ENCODE results near the gene TRMT112. TPM values are rescaled to one million over a fixed set of nuclear protein-coding genes. Genes with fewer than 3 reads are reported as not detected.

TRMT112 gene
- polyA plus RNA-seq, 2 of the 4 experiments (the other 2 are of a cell fraction): 363 to 440 TPM

- Histone ChIP-seq H3K27ac (no peak overlapping the region), H3K4me2 (no peak overlapping the region), H3K9me3 (no peaks in the 10 kb centered on the region), H3K4me1 (peaks cover 5% of the 10 kb centered on the region; the same call in 2 of the 3 replicates), H3K4me3 (no peak overlapping the region)
- FAIRE-seq (no peak), ATAC-seq (no peak), DNase-seq (ENCODE audit: low read depth in 1 of 2, low spot score in 1 of 2) (no peak)
- 75% methylated on average over 30 of the region's 34 CpGs for WGBS (ENCODE audit: missing lambda C conversion rate)
- ChIA-PET POLR2A (no interaction called here), CTCF (interaction anchor here (0.6 to 2.5 kb wide), 7 partner anchors 19 to 59 kb away, joined by 3 to 7 read pairs (median 5); partner anchors contain the start of gene PLCB3)
- no peak for TF ChIP-seq JUNB (IDR thresholded peaks at IDR 0.05)
- TF ChIP-seq HOXB5 (CRISPR knock-in tag; IDR thresholded peaks at IDR 0.05): no peak
Measured at GRCh38 chr11:64296830-64297698, 20.3 kb downstream of the TRMT112 start.

GRCh38 chr11:64296236-64296635 lies 21.1 kb downstream of the TRMT112 start:
- Histone ChIP-seq H3K4me1 (peaks cover 5% of the 10 kb centered on the region; the same call in 2 of the 3 replicates), H3K9me3 (no peaks in the 10 kb centered on the region), H3K27ac (no peak overlapping the region), H3K4me3 (no peak overlapping the region), H3K4me2 (no peak overlapping the region)
- CTCF ChIA-PET: interaction anchor here (0.7 to 2.5 kb wide), 6 partner anchors 18 to 59 kb away, joined by 3 to 7 read pairs (median 5); no protein-coding TSS in a partner anchor
- no peak for FAIRE-seq
- no peak for TF ChIP-seq REST (IDR thresholded peaks at IDR 0.05)
- no peak for TF ChIP-seq EHMT2 (IDR thresholded peaks at IDR 0.05; ENCODE audit: low read depth)
- no peak for TF ChIP-seq FOXS1 (CRISPR knock-in tag; IDR thresholded peaks at IDR 0.05)
- no peak for TF ChIP-seq FOSB (CRISPR knock-in tag; IDR thresholded peaks at IDR 0.05)
- no peak for TF ChIP-seq MAFK (IDR thresholded peaks at IDR 0.05; ENCODE audit: partially characterized antibody)
- no peak for TF ChIP-seq PHF8 (IDR thresholded peaks at IDR 0.05; ENCODE audit: borderline replicate concordance, low read depth)
- TF ChIP-seq ZC3H11A (IDR thresholded peaks at IDR 0.05): no peak
- no peak for TF ChIP-seq EP300 (IDR thresholded peaks at IDR 0.05)
- no peak for TF ChIP-seq NR3C1 (IDR thresholded peaks at IDR 0.05)
- TF ChIP-seq ZSCAN20 (CRISPR knock-in tag; IDR thresholded peaks at IDR 0.05): no peak
- WGBS (ENCODE audit: missing lambda C conversion rate): 7% methylated on average over 1 of the region's 1 CpG
- DNase-seq (ENCODE audit: low read depth in 1 of 2, low spot score in 1 of 2): no peak
- POLR2A ChIA-PET: no interaction called here
- ATAC-seq: no peak

GRCh38 chr11:64295760-64296159 lies 21.6 kb downstream of the TRMT112 start:
- DNase-seq (ENCODE audit: low read depth in 1 of 2, low spot score in 1 of 2) (no peak), ATAC-seq (no peak), FAIRE-seq (no peak)
- POLR2A ChIA-PET: interaction anchor here (1.0 kb wide), 1 partner anchor 19 kb away, joined by 4 read pairs; no protein-coding TSS in a partner anchor
- H3K4me1 ChIP-seq: peaks cover 5% of the 10 kb centered on the region; the same call in 2 of the 3 replicates
- TF ChIP-seq CTCF (IDR thresholded peaks at IDR 0.05): no peak
- TF ChIP-seq USF2 (IDR thresholded peaks at IDR 0.05): no peak
- no peak for TF ChIP-seq RNF2 (IDR thresholded peaks at IDR 0.05; ENCODE audit: borderline replicate concordance, low read depth)
- no peak for TF ChIP-seq NR3C1 (IDR thresholded peaks at IDR 0.05)
- TF ChIP-seq MYC (IDR thresholded peaks at IDR 0.05; ENCODE audit: borderline replicate concordance, low read length): no peak
- no peak for TF ChIP-seq RARB (CRISPR knock-in tag; IDR thresholded peaks at IDR 0.05)
- no peak for TF ChIP-seq HDAC2 (IDR thresholded peaks at IDR 0.05)
- no peak for TF ChIP-seq ZSCAN20 (CRISPR knock-in tag; IDR thresholded peaks at IDR 0.05)
- WGBS (ENCODE audit: missing lambda C conversion rate): 84% methylated on average over 4 of the region's 4 CpGs
- CTCF ChIA-PET: interaction anchor here (0.7 to 2.5 kb wide), 6 partner anchors 9 to 60 kb away, joined by 3 to 7 read pairs (median 5); no protein-coding TSS in a partner anchor
- H3K4me2 ChIP-seq: no peak overlapping the region
- no peak overlapping the region for H3K4me3 ChIP-seq
- no peaks in the 10 kb centered on the region for H3K9me3 ChIP-seq
- H3K27ac ChIP-seq: no peak overlapping the region

All from A549 (cell line).